ENCODE measurements around the gene PUS1. TPM values are rescaled to one million over a fixed set of nuclear protein-coding genes. Genes with fewer than 3 reads are reported as not detected.

PUS1 gene
- total RNA-seq, 1 experiment from 2014 or later, result 77.3 TPM

GRCh38 chr12:131939007-131939406, 9.9 kb downstream of the PUS1 start:
- Histone ChIP-seq H3K36me3 (ENCODE audit: control insufficient read depth in 1 of 2, insufficient read depth in 2 of 2, low read length in 2 of 2) (peaks cover 38 to 42% of the 10 kb centered on the region in 2 experiments; a peak in 3 of 4 replicates), H3K9me2 (ENCODE audit: insufficient read depth) (no peaks in the 10 kb centered on the region), H3K4me3 (replicated peaks in 1 of 2; ENCODE audit: low read depth in 1 of 2, low read length in 2 of 2) (no peak overlapping the region), H3K4me1 (ENCODE audit: control insufficient read depth in 1 of 2, insufficient read depth in 2 of 2, low read length in 2 of 2) (no peaks in the 10 kb centered on the region), H3K79me2 (ENCODE audit: insufficient read depth, low read length) (no peaks in the 10 kb centered on the region; the same call in 1 of the 2 replicates), H3K9ac (ENCODE audit: low read length) (no peak overlapping the region), H3K27me3 (ENCODE audit: insufficient read depth, low read length) (no peaks in the 10 kb centered on the region), H3K27ac (ENCODE audit: low read depth, low read length) (no peak overlapping the region), H2AFZ (ENCODE audit: low read depth, low read length, poor library complexity, severe bottlenecking) (no peak overlapping the region), H3K9me3 (ENCODE audit: control insufficient read depth in 1 of 2, insufficient read depth in 1 of 2, low read depth in 1 of 2, low read length in 2 of 2) (no peaks in the 10 kb centered on the region), H3K4me2 (ENCODE audit: low read length) (no peak overlapping the region), H4K20me1 (ENCODE audit: insufficient read depth) (no peaks in the 10 kb centered on the region)
- DNase-seq (ENCODE audit: low read depth, low spot score) (no peak), ATAC-seq (no peak)
- ChIA-PET RAD21 (ENCODE audit: low non-redundant PET in 1 of 2, low total read pairs in 2 of 2, uncharacterized antibody in 2 of 2, unreplicated experiment in 2 of 2) (no interaction called here), POLR2A (no interaction called here), CTCF (no interaction called here)
- intact Hi-C loops (cut with micrococcal nuclease), result no loop called here
- no TSS peak for BruUV-seq (replicated peaks)
- TF ChIP-seq POLR2A (IDR thresholded peaks at IDR 0.05; ENCODE audit: borderline replicate concordance, extremely low read depth, insufficient read depth, insufficient read length) (no peak), SP1 (IDR thresholded peaks at IDR 0.05; ENCODE audit: low read depth) (no peak), ZFX (IDR thresholded peaks at IDR 0.05) (no peak)

GRCh38 chr12:131940141-131940547, 11.1 kb downstream of the PUS1 start:
- Histone ChIP-seq H3K9ac (ENCODE audit: low read length) (no peak overlapping the region), H3K27me3 (ENCODE audit: insufficient read depth, low read length) (no peaks in the 10 kb centered on the region), H3K79me2 (ENCODE audit: insufficient read depth, low read length) (no peaks in the 10 kb centered on the region; the same call in 1 of the 2 replicates), H3K36me3 (ENCODE audit: control insufficient read depth in 1 of 2, insufficient read depth in 2 of 2, low read length in 2 of 2) (peaks cover 31 to 37% of the 10 kb centered on the region in 2 experiments; a peak in 3 of 4 replicates), H3K4me3 (replicated peaks in 1 of 2; ENCODE audit: low read depth in 1 of 2, low read length in 2 of 2) (no peak overlapping the region), H3K27ac (ENCODE audit: low read depth, low read length) (no peak overlapping the region), H3K4me2 (ENCODE audit: low read length) (no peak overlapping the region), H3K9me3 (ENCODE audit: control insufficient read depth in 1 of 2, insufficient read depth in 1 of 2, low read depth in 1 of 2, low read length in 2 of 2) (no peaks in the 10 kb centered on the region), H2AFZ (ENCODE audit: low read depth, low read length, poor library complexity, severe bottlenecking) (no peak overlapping the region), H4K20me1 (ENCODE audit: insufficient read depth) (no peaks in the 10 kb centered on the region), H3K4me1 (ENCODE audit: control insufficient read depth in 1 of 2, insufficient read depth in 2 of 2, low read length in 2 of 2) (no peaks in the 10 kb centered on the region), H3K9me2 (ENCODE audit: insufficient read depth) (no peaks in the 10 kb centered on the region)
- POLR2A ChIA-PET, result no interaction called here
- ATAC-seq (no peak), DNase-seq (ENCODE audit: low read depth, low spot score) (no peak)
- intact Hi-C loops (cut with micrococcal nuclease), result no loop called here
- BruUV-seq (replicated peaks), result no TSS peak
- CTCF ChIA-PET, result no interaction called here
- TF ChIP-seq CTCF (IDR thresholded peaks at IDR 0.05 in 2 of 3, conservative IDR thresholded peaks at IDR 0.05 in 1 of 3; ENCODE audit: borderline replicate concordance in 1 of 3, insufficient read depth in 1 of 3, low read depth in 2 of 3, low read length in 2 of 3), result no peak
- TF ChIP-seq RAD21 (IDR thresholded peaks at IDR 0.05; ENCODE audit: low read depth), result no peak
- no peak for TF ChIP-seq CEBPB (IDR thresholded peaks at IDR 0.05; ENCODE audit: low read depth)
- TF ChIP-seq CBX3 (IDR thresholded peaks at IDR 0.05; ENCODE audit: low read depth), result no peak
- TF ChIP-seq FOSL1 (IDR thresholded peaks at IDR 0.05; ENCODE audit: low read depth), result no peak
- no peak for TF ChIP-seq EZH2 (IDR thresholded peaks at IDR 0.05)
- TF ChIP-seq REST (IDR thresholded peaks at IDR 0.05; ENCODE audit: low read depth), result no peak
- RAD21 ChIA-PET (ENCODE audit: low non-redundant PET in 1 of 2, low total read pairs in 2 of 2, uncharacterized antibody in 2 of 2, unreplicated experiment in 2 of 2), result no interaction called here

Data from HCT116 (cell line).